ENCODE measurements around the gene ASPSCR1. TPM values are rescaled to one million over a fixed set of nuclear protein-coding genes. Genes with fewer than 3 reads are reported as not detected.
"Not testable (repeated sequence)": the region's sequence is repeated elsewhere in the genome, so short reads cannot be mapped to it uniquely, and the experiment has no call there.

The ASPSCR1 gene
- polyA plus RNA-seq, 1 experiment = 15.4 TPM

DNA sequence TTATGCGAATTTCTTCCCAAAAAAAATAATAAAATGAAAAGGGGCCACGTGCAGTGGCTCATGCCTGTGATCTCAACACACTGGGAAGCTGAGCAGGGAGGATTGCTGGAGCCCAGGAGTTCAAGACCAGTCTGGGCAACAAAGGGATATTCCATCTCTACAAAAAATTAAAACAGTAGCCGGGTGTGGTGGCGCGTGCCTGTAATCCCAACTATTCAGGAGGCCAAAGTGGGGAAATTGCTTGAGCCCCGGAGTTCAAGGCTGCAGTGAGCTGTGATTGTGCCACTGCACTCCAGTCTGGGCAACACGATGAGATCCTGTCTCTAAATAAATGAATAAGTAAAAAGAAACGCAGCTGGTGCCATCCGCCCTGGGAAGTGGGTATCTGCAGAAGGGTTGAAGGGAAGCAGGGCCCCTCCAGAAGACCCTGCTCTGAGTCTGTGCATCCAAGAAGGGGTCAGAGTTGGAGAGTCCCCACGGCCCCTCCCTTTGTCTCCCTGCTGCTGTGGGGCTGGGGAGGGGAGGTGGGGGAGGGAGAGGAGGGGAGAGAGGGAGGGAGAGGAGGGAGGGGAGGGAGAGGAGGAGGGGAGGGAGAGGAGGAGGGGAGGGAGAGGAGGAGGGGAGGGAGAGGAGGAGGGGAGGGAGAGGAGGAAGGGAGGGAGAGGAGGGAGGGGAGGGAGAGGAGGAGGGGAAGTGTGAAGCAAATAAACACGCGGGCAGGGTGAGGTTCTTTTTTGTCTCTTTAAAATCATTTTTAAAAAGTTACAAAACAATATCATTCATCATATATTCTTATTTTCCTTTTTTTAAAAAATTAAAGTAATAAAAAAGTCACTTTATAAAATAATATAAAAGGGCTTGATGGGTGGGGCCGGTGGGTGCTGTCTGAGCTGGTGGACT is 25.4 kb upstream of the ASPSCR1 start:
- CTCF ChIA-PET = interaction anchor here (1.3 to 7.9 kb wide), 4 partner anchors 8 to 79 kb away, joined by 3 to 54 read pairs (median 14); partner anchors contain the start of genes CENPX and LRRC45
- DNase-seq (ENCODE audit: low read depth) = no peak
- TF ChIP-seq, protein P1, sequence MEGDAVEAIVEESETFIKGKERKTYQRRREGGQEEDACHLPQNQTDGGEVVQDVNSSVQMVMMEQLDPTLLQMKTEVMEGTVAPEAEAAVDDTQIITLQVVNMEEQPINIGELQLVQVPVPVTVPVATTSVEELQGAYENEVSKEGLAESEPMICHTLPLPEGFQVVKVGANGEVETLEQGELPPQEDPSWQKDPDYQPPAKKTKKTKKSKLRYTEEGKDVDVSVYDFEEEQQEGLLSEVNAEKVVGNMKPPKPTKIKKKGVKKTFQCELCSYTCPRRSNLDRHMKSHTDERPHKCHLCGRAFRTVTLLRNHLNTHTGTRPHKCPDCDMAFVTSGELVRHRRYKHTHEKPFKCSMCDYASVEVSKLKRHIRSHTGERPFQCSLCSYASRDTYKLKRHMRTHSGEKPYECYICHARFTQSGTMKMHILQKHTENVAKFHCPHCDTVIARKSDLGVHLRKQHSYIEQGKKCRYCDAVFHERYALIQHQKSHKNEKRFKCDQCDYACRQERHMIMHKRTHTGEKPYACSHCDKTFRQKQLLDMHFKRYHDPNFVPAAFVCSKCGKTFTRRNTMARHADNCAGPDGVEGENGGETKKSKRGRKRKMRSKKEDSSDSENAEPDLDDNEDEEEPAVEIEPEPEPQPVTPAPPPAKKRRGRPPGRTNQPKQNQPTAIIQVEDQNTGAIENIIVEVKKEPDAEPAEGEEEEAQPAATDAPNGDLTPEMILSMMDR (IDR thresholded peaks at IDR 0.05; ENCODE audit: insufficient read depth, low read depth, low read length) = no peak
- H3K4me3 ChIP-seq (ENCODE audit: low read depth, low read length) = no peak overlapping the region
- POLR2A ChIA-PET = no interaction called here
- H3K36me3 ChIP-seq (ENCODE audit: control insufficient read depth, insufficient read depth, low read length) = no peaks in the 10 kb centered on the region
- H3K27me3 ChIP-seq (ENCODE audit: control insufficient read depth, insufficient read depth, low read length) = no peaks in the 10 kb centered on the region

DNA sequence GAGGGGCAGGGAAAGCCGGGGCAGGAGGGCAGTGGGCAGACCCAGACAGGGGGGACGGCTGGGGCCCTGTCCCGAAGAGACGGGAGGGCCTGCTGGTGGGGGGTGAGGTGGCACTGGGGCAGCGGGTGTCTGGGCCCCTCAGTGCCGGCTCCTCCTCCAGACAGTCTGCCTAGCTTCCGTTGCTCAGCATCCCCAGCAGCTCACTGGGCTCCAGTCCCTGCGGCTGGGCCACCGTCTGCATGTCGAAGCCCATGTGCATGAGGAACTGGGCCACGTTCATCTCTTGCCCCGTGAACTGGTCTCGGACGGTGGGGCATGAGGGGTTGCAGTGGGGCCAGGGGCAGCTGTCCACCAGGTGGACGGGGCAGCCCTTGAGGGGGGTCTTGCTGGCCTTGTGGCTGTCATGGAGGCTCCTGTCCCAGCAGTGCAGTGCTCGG is 24.6 kb upstream of the ASPSCR1 start:
- CTCF ChIA-PET = interaction anchor here (0.7 to 7.9 kb wide), 3 partner anchors 24 to 69 kb away, joined by 3 to 54 read pairs (median 5); partner anchors contain the start of genes CENPX and LRRC45
- TF ChIP-seq, protein P1 (IDR thresholded peaks at IDR 0.05; ENCODE audit: insufficient read depth, low read depth, low read length) = no peak

DNA sequence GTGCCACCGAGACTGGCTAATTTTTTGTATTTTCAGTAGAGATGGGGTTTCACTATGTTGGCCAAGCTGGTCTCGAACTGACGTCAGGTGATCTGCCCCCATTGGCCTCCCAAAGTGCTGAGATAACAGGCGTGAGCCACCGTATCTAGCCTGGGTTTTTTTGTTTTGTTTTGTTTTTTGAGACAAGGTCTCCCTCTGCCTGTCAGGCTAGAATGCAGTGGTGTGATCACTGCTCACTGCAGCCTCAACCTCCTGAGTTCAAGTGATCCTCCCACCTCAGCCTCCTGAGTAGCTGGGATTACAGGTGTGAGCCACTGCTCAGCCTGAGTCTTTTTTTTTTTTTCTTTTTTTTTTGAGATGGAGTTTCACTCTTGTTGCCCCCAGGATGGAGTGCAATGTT is 24.0 kb upstream of the ASPSCR1 start:
- not testable (repeated sequence) for H3K36me3 ChIP-seq (ENCODE audit: control insufficient read depth, insufficient read depth, low read length); DNase-seq (ENCODE audit: low read depth); H3K27me3 ChIP-seq (ENCODE audit: control insufficient read depth, insufficient read depth, low read length); H3K4me3 ChIP-seq (ENCODE audit: low read depth, low read length)
- POLR2A ChIA-PET = interaction anchor here (0.8 kb wide), 1 partner anchor 70 kb away, joined by 19 read pairs; the partner anchor contains the start of genes CENPX and LRRC45
- CTCF ChIA-PET = interaction anchor here (0.7 to 7.9 kb wide), 4 partner anchors 25 to 223 kb away, joined by 3 to 54 read pairs (median 4); partner anchors contain the start of genes CENPX and LRRC45

More for the DNA sequence above, 24.6 kb upstream of the ASPSCR1 start:
- no peaks in the 10 kb centered on the region for H3K27me3 ChIP-seq (ENCODE audit: control insufficient read depth, insufficient read depth, low read length)
- no peak overlapping the region for H3K4me3 ChIP-seq (ENCODE audit: low read depth, low read length)
- POLR2A ChIA-PET = no interaction called here
- no peak for DNase-seq (ENCODE audit: low read depth)
- H3K36me3 ChIP-seq (ENCODE audit: control insufficient read depth, insufficient read depth, low read length) = no peaks in the 10 kb centered on the region

DNA sequence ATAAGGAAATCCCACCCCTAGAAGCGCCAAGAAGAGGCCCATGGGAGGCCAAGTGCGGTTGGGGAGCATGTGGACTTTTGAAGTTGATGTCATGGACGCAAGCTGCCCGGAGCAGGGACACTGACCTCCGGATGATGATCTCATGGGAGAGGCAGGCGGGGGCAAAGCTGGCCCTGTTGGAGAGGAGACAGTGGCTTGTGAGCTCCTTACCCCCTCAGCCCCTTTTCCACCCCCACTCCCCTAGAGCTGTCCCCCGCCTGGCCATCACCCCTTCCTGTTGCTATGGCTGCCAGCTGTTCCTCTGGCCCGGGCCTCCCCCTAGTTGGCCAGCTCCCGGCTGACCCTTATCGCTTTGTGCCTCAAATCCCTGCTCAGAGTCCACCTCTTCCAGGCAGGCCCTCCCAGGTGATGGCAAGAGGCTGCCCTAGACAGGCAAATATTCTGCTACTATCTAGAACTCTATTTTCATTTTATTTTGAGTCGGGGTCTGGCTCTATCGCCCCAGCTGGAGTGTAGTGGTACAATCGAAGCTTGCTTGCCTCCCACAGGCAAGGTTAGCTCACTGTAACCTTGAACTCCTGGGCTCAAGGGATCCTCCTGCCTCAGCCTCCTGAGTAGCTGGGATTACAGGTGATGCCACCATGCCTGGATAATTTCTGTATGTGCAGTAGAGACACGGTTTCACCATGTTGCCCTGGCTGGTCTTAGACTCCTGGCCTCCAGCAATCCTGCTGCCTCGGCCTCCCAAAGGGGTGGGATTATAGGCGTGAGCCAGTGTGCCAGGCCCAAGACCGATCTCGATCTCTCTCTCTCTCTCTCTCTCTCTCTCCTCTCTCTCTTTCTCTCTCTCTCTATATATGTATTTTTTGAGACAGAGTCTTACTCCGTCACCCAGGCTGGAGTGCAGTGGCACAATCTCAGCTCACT is 23.0 kb upstream of the ASPSCR1 start:
- no peaks in the 10 kb centered on the region for H3K36me3 ChIP-seq (ENCODE audit: control insufficient read depth, insufficient read depth, low read length)
- H3K4me3 ChIP-seq (ENCODE audit: low read depth, low read length) = no peak overlapping the region
- ChIA-PET POLR2A (interaction anchor here (0.8 kb wide), 1 partner anchor 69 kb away, joined by 19 read pairs; the partner anchor contains the start of genes CENPX and LRRC45), CTCF (interaction anchor here (0.6 to 7.9 kb wide), 4 partner anchors 37 to 224 kb away, joined by 3 to 54 read pairs (median 3); partner anchors contain the start of genes CENPX and LRRC45)
- TF ChIP-seq, protein P1 (IDR thresholded peaks at IDR 0.05; ENCODE audit: insufficient read depth, low read depth, low read length) = no peak
- H3K27me3 ChIP-seq (ENCODE audit: control insufficient read depth, insufficient read depth, low read length) = peaks cover 6% of the 10 kb centered on the region; the same call in 1 of the 2 replicates
- DNase-seq (ENCODE audit: low read depth) = no peak

DNA sequence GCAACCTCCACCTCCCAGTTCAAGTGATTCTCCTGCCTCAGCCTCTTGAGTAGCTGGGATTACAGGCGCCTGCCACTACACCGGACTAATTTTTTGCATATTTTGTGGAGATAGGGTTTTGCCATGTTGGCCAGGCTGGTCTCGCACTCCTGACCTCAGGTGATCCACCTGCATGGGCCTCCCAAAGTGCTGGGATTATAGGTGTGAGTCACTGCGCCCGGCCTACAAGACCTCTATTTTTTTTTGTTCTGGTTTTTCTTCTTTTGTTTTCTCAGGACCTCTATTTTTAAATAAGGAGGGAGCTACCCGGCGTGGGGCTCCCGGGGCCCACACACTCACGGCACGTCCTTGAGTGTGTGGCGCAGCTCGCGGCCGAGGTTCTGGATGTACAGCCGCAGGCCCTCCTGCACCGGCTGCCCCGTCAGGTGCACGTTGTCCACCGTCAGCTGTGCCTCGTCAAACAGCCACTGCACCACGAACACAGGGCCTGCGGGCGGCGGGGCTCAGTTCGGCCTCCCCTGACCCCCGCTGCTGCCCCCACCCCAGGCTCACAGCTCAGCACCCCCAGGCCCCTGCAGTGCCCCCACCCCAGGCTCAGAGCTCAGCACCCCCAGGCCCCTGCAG is 22.3 kb upstream of the ASPSCR1 start:
- Histone ChIP-seq H3K36me3 (ENCODE audit: control insufficient read depth, insufficient read depth, low read length) (no peaks in the 10 kb centered on the region), H3K27me3 (ENCODE audit: control insufficient read depth, insufficient read depth, low read length) (peaks cover 8% of the 10 kb centered on the region; the same call in 1 of the 2 replicates), H3K4me3 (ENCODE audit: low read depth, low read length) (no peak overlapping the region)
- POLR2A ChIA-PET = no interaction called here
- TF ChIP-seq, protein P1 (IDR thresholded peaks at IDR 0.05; ENCODE audit: insufficient read depth, low read depth, low read length) = no peak
- CTCF ChIA-PET = interaction anchor here (0.6 to 7.9 kb wide), 4 partner anchors 38 to 199 kb away, joined by 3 to 54 read pairs (median 3); partner anchors contain the start of genes CENPX and LRRC45
- DNase-seq (ENCODE audit: low read depth) = no peak
